Measurements from ENCODE around the gene C1orf167. TPM values are rescaled to one million over a fixed set of nuclear protein-coding genes. Genes with fewer than 3 reads are reported as not detected.

C1orf167 gene
- total and polyA plus RNA-seq, 2 of the 13 experiments (the other 11 are each of a cell fraction or from before 2014, with no cell fraction given) = not detected

GRCh38 chr1:11719313-11720032, 42.5 kb upstream of the C1orf167 start (continued):
- TF ChIP-seq HDAC1 (CRISPR knock-in tag; IDR thresholded peaks at IDR 0.05) (peak; percentile 56; the same call in 1 of the 2 replicates), CTCF (CRISPR knock-in tag; IDR thresholded peaks at IDR 0.05) (peak; percentile 95), KAT8 (CRISPR knock-in tag; IDR thresholded peaks at IDR 0.05) (peak; percentile 29; the same call in 1 of the 2 replicates), ARNT2 (CRISPR knock-in tag; IDR thresholded peaks at IDR 0.05; ENCODE audit: low read depth) (peak; percentile 55; the same call in 1 of the 2 replicates), SALL1 (CRISPR knock-in tag; IDR thresholded peaks at IDR 0.05) (peak; percentile 28; the same call in 1 of the 2 replicates), MYC (CRISPR knock-in tag; IDR thresholded peaks at IDR 0.05; ENCODE audit: borderline replicate concordance) (peak; percentile 27; the same call in 1 of the 2 replicates), ZSCAN29 (CRISPR knock-in tag; conservative IDR thresholded peaks at IDR 0.05) (0 out of 2 replicates have a peak, but pooled peaks have one; percentile 37), ZNF235 (CRISPR knock-in tag; IDR thresholded peaks at IDR 0.05; ENCODE audit: borderline replicate concordance) (0 out of 2 replicates have a peak, but pooled peaks have one; percentile 62), ZNF572 (CRISPR knock-in tag; IDR thresholded peaks at IDR 0.05) (no peak), STAG1 (CRISPR knock-in tag; IDR thresholded peaks at IDR 0.05) (peak; percentile 87), ZNF501 (CRISPR knock-in tag; IDR thresholded peaks at IDR 0.05) (peak; percentile 62), ATF6 (CRISPR knock-in tag; conservative IDR thresholded peaks at IDR 0.05) (no peak), TERF1 (CRISPR knock-in tag; IDR thresholded peaks at IDR 0.05) (no peak), THAP11 (CRISPR knock-in tag; IDR thresholded peaks at IDR 0.05) (no peak), NAIF1 (CRISPR knock-in tag; IDR thresholded peaks at IDR 0.05; ENCODE audit: borderline replicate concordance) (no peak), ZNF33B (CRISPR knock-in tag; IDR thresholded peaks at IDR 0.05) (no peak), STAT6 (CRISPR knock-in tag; IDR thresholded peaks at IDR 0.05; ENCODE audit: borderline replicate concordance) (no peak), ZNF597 (CRISPR knock-in tag; IDR thresholded peaks at IDR 0.05) (no peak), ZBTB26 (CRISPR knock-in tag; IDR thresholded peaks at IDR 0.05; ENCODE audit: borderline replicate concordance) (no peak)

Data from HepG2 (cell line).